Neural progenitor cell (in vitro differentiated cells): ENCODE results near the gene GALNTL6. TPM values are rescaled to one million over a fixed set of nuclear protein-coding genes. Genes with fewer than 3 reads are reported as not detected.

Experiments
- DNase-seq: peaks from one replicate; pipeline ENCODE4 v3.0.0-alpha.2; 2016; ENCODE audit warnings: low spot score
- H2AFZ ChIP-seq: fragments of 200-600 bp; sonication (generic); replicated peaks from 2 replicates; pipeline ENCODE4 v1.6.1; 2016; ENCODE audit warnings: antibody characterized with exemption
- H3F3A ChIP-seq: fragments of 200-600 bp; sonication (generic); 2 replicates; pipeline ENCODE4 v1.6.1; 2016; ENCODE audit warnings: antibody characterized with exemption, low read depth
- H3K27ac ChIP-seq: fragments of 200-600 bp; sonication (generic); 2 replicates; pipeline ENCODE4 v1.5.1; 2016; ENCODE audit warnings: mild to moderate bottlenecking
- H3K27me3 ChIP-seq: fragments of 200-600 bp; sonication (generic); 2 replicates; pipeline ENCODE4 v1.6.1; 2016; ENCODE audit warnings: mild to moderate bottlenecking, moderate library complexity
- H3K36me3 ChIP-seq: fragments of 200-600 bp; sonication (generic); 2 replicates; pipeline ENCODE4 v1.5.1; 2016
- H3K4me1 ChIP-seq: fragments of 200-600 bp; sonication (generic); 2 replicates; pipeline ENCODE4 v1.6.1; 2016; ENCODE audit warnings: mixed run types
- H3K4me2 ChIP-seq: fragments of 200-600 bp; sonication (generic); 2 replicates; pipeline ENCODE4 v1.6.1; 2016
- H3K4me3 ChIP-seq: fragments of 200-600 bp; sonication (generic); 2 replicates; pipeline ENCODE4 v1.5.1; 2016
- H3K79me2 ChIP-seq: fragments of 200-600 bp; sonication (generic); 2 replicates; pipeline ENCODE4 v1.6.1; 2016; ENCODE audit warnings: low read depth
- H3K9ac ChIP-seq: fragments of 200-600 bp; sonication (generic); 2 replicates; pipeline ENCODE4 v1.6.1; 2016
- H3K9me3 ChIP-seq: fragments of 200-600 bp; sonication (generic); 2 replicates; pipeline ENCODE4 v1.5.1; 2016; ENCODE audit warnings: low read depth
- H4K20me1 ChIP-seq: fragments of 200-600 bp; sonication (generic); 2 replicates; pipeline ENCODE4 v1.6.1; 2016; ENCODE audit warnings: low read depth
- H3K27ac Mint-ChIP-seq: 3 replicates; pipeline ENCODE4 v1.8.0; 2021; ENCODE audit warnings: mixed read lengths
- H3K27me3 Mint-ChIP-seq: 2 replicates; pipeline ENCODE4 v1.8.0; 2022; ENCODE audit warnings: low read depth, mild to moderate bottlenecking, inconsistent platforms, moderate library complexity, mixed read lengths; ENCODE audit not compliant: insufficient read depth
- H3K36me3 Mint-ChIP-seq: 3 replicates; pipeline ENCODE4 v1.8.0; 2021; ENCODE audit warnings: mixed read lengths
- H3K4me1 Mint-ChIP-seq: 3 replicates; pipeline ENCODE4 v1.8.0; 2021; ENCODE audit warnings: mixed read lengths
- H3K4me3 Mint-ChIP-seq: 3 replicates; pipeline ENCODE4 v1.8.0; 2021; ENCODE audit warnings: mild to moderate bottlenecking, moderate library complexity, mixed read lengths
- H3K9me3 Mint-ChIP-seq: 3 replicates; pipeline ENCODE4 v1.8.0; 2020; ENCODE audit warnings: mixed read lengths
- CTCF ChIP-seq: fragments of 200-600 bp; sonication (generic); IDR thresholded peaks from 2 replicates; pipeline ENCODE4 v1.5.1; 2017; ENCODE audit warnings: antibody characterized with exemption, mild to moderate bottlenecking
- EZH2 ChIP-seq: fragments of 200-600 bp; sonication (generic); IDR thresholded peaks from 2 replicates; pipeline ENCODE4 v1.6.1; 2017; ENCODE audit warnings: antibody characterized with exemption, mild to moderate bottlenecking, moderate library complexity
- EZH2phosphoT487 ChIP-seq: fragments of 200-600 bp; sonication (generic); IDR thresholded peaks from 2 replicates; pipeline ENCODE4 v1.6.1; 2017; ENCODE audit warnings: antibody characterized with exemption
- total RNA-seq: library from RNA; depleted of rRNA; stranded (reverse); fragments of >200 nt; gene quantifications from 2 replicates; pipeline ENCODE4 v1.2.3, GENCODE V29; 2015; ENCODE audit warnings: low replicate concordance

Gene GALNTL6
- total RNA-seq, 1 donor from 2014 or later = 0.15 TPM

- peaks cover 1% of the 10 kb centered on the region for H3K27me3 Mint-ChIP-seq
- peaks cover 3% of the 10 kb centered on the region for H3K4me1 Mint-ChIP-seq
- peak; percentile 39 for DNase-seq
- Histone ChIP-seq H3K4me3 (no peak overlapping the region), H3K79me2 (no peaks in the 10 kb centered on the region), H3K9ac (no peak overlapping the region), H3K4me1 (peaks cover 13% of the 10 kb centered on the region), H3F3A (peaks cover 6% of the 10 kb centered on the region), H4K20me1 (no peaks in the 10 kb centered on the region), H3K27me3 (no peaks in the 10 kb centered on the region), H3K9me3 (no peaks in the 10 kb centered on the region), H3K36me3 (no peaks in the 10 kb centered on the region), H2AFZ (peak overlapping the region; percentile 36), H3K27ac (peak overlapping the region; percentile 18), H3K4me2 (no peak overlapping the region)
- no peaks in the 10 kb centered on the region for H3K9me3 Mint-ChIP-seq
- H3K4me3 Mint-ChIP-seq = no peak overlapping the region
- no peaks in the 10 kb centered on the region for H3K36me3 Mint-ChIP-seq
- no peak overlapping the region for H3K27ac Mint-ChIP-seq
- no peak for TF ChIP-seq EZH2phosphoT487
- no peak for TF ChIP-seq EZH2
- no peak for TF ChIP-seq CTCF
Measured at GRCh38 chr4:171924746-171925376, 111.7 kb downstream of the GALNTL6 start.

GRCh38 chr4:171928336-171928735, 115.1 kb downstream of the GALNTL6 start:
- no peaks in the 10 kb centered on the region for H3K79me2 ChIP-seq
- TF ChIP-seq EZH2 (no peak), CTCF (no peak), EZH2phosphoT487 (no peak)
- Mint-ChIP-seq H3K4me3 (no peak overlapping the region), H3K4me1 (peaks cover 3% of the 10 kb centered on the region), H3K27ac (no peak overlapping the region), H3K9me3 (no peaks in the 10 kb centered on the region), H3K36me3 (no peaks in the 10 kb centered on the region), H3K27me3 (peaks cover 3% of the 10 kb centered on the region)
- peaks cover 6% of the 10 kb centered on the region for H3F3A ChIP-seq
- H3K4me3 ChIP-seq = no peak overlapping the region
- peaks cover 13% of the 10 kb centered on the region for H3K4me1 ChIP-seq
- no peak overlapping the region for H3K27ac ChIP-seq
- no peaks in the 10 kb centered on the region for H3K27me3 ChIP-seq
- H3K9ac ChIP-seq = no peak overlapping the region
- no peaks in the 10 kb centered on the region for H4K20me1 ChIP-seq
- DNase-seq = no peak
- H3K4me2 ChIP-seq = no peak overlapping the region
- H3K36me3 ChIP-seq = no peaks in the 10 kb centered on the region
- H2AFZ ChIP-seq = no peak overlapping the region
- no peaks in the 10 kb centered on the region for H3K9me3 ChIP-seq

GRCh38 chr4:171929477-171929876, 116.3 kb downstream of the GALNTL6 start:
- Histone ChIP-seq H3K79me2 (no peaks in the 10 kb centered on the region), H4K20me1 (no peaks in the 10 kb centered on the region), H3K9me3 (no peaks in the 10 kb centered on the region), H3K4me3 (no peak overlapping the region), H3K36me3 (no peaks in the 10 kb centered on the region), H3K27me3 (no peaks in the 10 kb centered on the region), H3F3A (peaks cover 6% of the 10 kb centered on the region), H3K4me2 (no peak overlapping the region), H2AFZ (no peak overlapping the region), H3K27ac (no peak overlapping the region), H3K9ac (no peak overlapping the region), H3K4me1 (peaks cover 12% of the 10 kb centered on the region)
- TF ChIP-seq CTCF = no peak
- no peak for TF ChIP-seq EZH2phosphoT487
- no peak for TF ChIP-seq EZH2
- Mint-ChIP-seq H3K27ac (no peak overlapping the region), H3K4me1 (peaks cover 3% of the 10 kb centered on the region), H3K9me3 (no peaks in the 10 kb centered on the region), H3K27me3 (peaks cover 3% of the 10 kb centered on the region), H3K36me3 (no peaks in the 10 kb centered on the region), H3K4me3 (no peak overlapping the region)
- DNase-seq = no peak
